Measurements from ENCODE around the gene AP2A1. TPM values are rescaled to one million over a fixed set of nuclear protein-coding genes. Genes with fewer than 3 reads are reported as not detected.

The AP2A1 gene
- total RNA-seq, 6 donors from 2014 or later: 46.0 to 113 (median 77.6) TPM

- H3K27me3 ChIP-seq: no peaks in the 10 kb centered on the region
- peak in 1 of 2 donors; percentile 63 for ATAC-seq (ENCODE audit: low FRiP score in 2 of 2)
These were observed 13.1 kb downstream of the AP2A1 start for GRCh38 chr19:49779731-49780555.

GRCh38 chr19:49780861-49781260, 14.1 kb downstream of the AP2A1 start:
- H3K9me3 ChIP-seq: no peaks in the 10 kb centered on the region
- DNase-seq: no peak
- 89% methylated on average over 8 of the region's 8 CpGs for WGBS, 2 donors
- H3K27ac ChIP-seq: no peak overlapping the region
- peaks cover 12 to 46% (median 32%) of the 10 kb centered on the region in 4 donors for H3K36me3 ChIP-seq
- no peaks in the 10 kb centered on the region for H3K27me3 ChIP-seq
- H3K4me1 ChIP-seq: peaks cover 0 to 6% (median 2%) of the 10 kb centered on the region in 4 donors
- ATAC-seq (ENCODE audit: low FRiP score in 2 of 2): no peak
- TF ChIP-seq EP300 (IDR thresholded peaks at IDR 0.05) (no peak), POLR2A (IDR thresholded peaks at IDR 0.05) (no peak), POLR2AphosphoS5 (IDR thresholded peaks at IDR 0.05) (no peak), CTCF (IDR thresholded peaks at IDR 0.05) (no peak)
- H3K4me3 ChIP-seq: no peak overlapping the region

More at GRCh38 chr19:49779731-49780555, 13.1 kb downstream of the AP2A1 start:
- Histone ChIP-seq H3K4me1 (peaks cover 0 to 6% (median 2%) of the 10 kb centered on the region in 4 donors), H3K36me3 (peaks cover 11 to 40% (median 29%) of the 10 kb centered on the region in 4 donors), H3K9me3 (no peaks in the 10 kb centered on the region), H3K4me3 (no peak overlapping the region), H3K27ac (peak overlapping the region in 1 of 4 donors; percentile 18)
- no peak for DNase-seq
- 78 to 79% methylated on average over 11 of the region's 11 CpGs for WGBS, 2 donors
- TF ChIP-seq EP300 (IDR thresholded peaks at IDR 0.05) (no peak), POLR2AphosphoS5 (IDR thresholded peaks at IDR 0.05) (no peak), POLR2A (IDR thresholded peaks at IDR 0.05) (no peak), CTCF (IDR thresholded peaks at IDR 0.05) (no peak)

- H3K4me3 ChIP-seq: no peak overlapping the region
- H3K27ac ChIP-seq: no peak overlapping the region
- peak in 1 of 2 donors; percentile 39 for ATAC-seq (ENCODE audit: low FRiP score in 2 of 2)
- no peaks in the 10 kb centered on the region for H3K27me3 ChIP-seq
- peaks cover 0 to 6% (median 3%) of the 10 kb centered on the region in 4 donors for H3K4me1 ChIP-seq
- H3K9me3 ChIP-seq: no peaks in the 10 kb centered on the region
- 83 to 87% methylated on average over 1 to 7 of the region's 7 CpGs for WGBS, 2 donors
- H3K36me3 ChIP-seq: peaks cover 12 to 47% (median 28%) of the 10 kb centered on the region in 4 donors
- TF ChIP-seq POLR2AphosphoS5 (IDR thresholded peaks at IDR 0.05) (no peak), POLR2A (IDR thresholded peaks at IDR 0.05) (no peak), CTCF (IDR thresholded peaks at IDR 0.05) (no peak), EP300 (IDR thresholded peaks at IDR 0.05) (no peak)
- no peak for DNase-seq
These were observed 14.6 kb downstream of the AP2A1 start for GRCh38 chr19:49781394-49781793.

GRCh38 chr19:49782515-49782914, 15.7 kb downstream of the AP2A1 start:
- ATAC-seq (ENCODE audit: low FRiP score in 2 of 2) (no peak), DNase-seq (no peak)
- Histone ChIP-seq H3K4me1 (peaks cover 0 to 11% (median 4%) of the 10 kb centered on the region in 4 donors), H3K9me3 (no peaks in the 10 kb centered on the region), H3K36me3 (peaks cover 12 to 55% (median 29%) of the 10 kb centered on the region in 4 donors), H3K27me3 (no peaks in the 10 kb centered on the region), H3K4me3 (no peak overlapping the region), H3K27ac (no peak overlapping the region)
- TF ChIP-seq POLR2A (IDR thresholded peaks at IDR 0.05) (no peak), POLR2AphosphoS5 (IDR thresholded peaks at IDR 0.05) (no peak), CTCF (IDR thresholded peaks at IDR 0.05) (no peak), EP300 (IDR thresholded peaks at IDR 0.05) (no peak)
- 98 to 100% methylated on average over 9 to 18 of the region's 18 CpGs for WGBS, 2 donors
